Retinal pigment epithelial cell (primary cell): Measurements from ENCODE around the gene PER3.
A peak's percentile ranks its signal among the peaks of the same experiment; 100 is the strongest.

Experiments
- DNase-seq: peaks from one replicate; pipeline ENCODE4 v3.0.0-alpha.2; 2010; ENCODE audit warnings: low read depth
- H3K4me3 ChIP-seq: 2 replicates; pipeline ENCODE4 v1.5.1; 2011; ENCODE audit warnings: mild to moderate bottlenecking, low read length, control low read depth, moderate library complexity
- CTCF ChIP-seq: conservative IDR thresholded peaks from 2 replicates; pipeline ENCODE4 v1.5.1; 2011; ENCODE audit warnings: low read depth, low read length, control low read depth, inconsistent platforms

The PER3 gene

GRCh38 chr1:7893529-7894180, 109.6 kb downstream of the PER3 start:
- DNase-seq, result peak; percentile 20
- H3K4me3 ChIP-seq, result no peak overlapping the region
- no peak for TF ChIP-seq CTCF
